Right cardiac atrium (tissue), 5 donors: ENCODE results near the gene PFKFB2. TPM values are rescaled to one million over a fixed set of nuclear protein-coding genes. Genes with fewer than 3 reads are reported as not detected.

Experiments
- polyA plus RNA-seq: library from polyadenylated mRNA; stranded (reverse); fragments of 200-250 nt; gene quantifications from one replicate; pipeline ENCODE4 v1.2.3, GENCODE V29; 2013
- total RNA-seq, 4 donors: library from RNA; stranded (reverse); fragmentation: NEBNext Ultra II Directional; extraction: Animal tissue kit (Norgen Biotek cat#: 25700); gene quantifications; one replicate each; pipeline ENCODE4 v1.2.1, GENCODE V29; 2021
- donor health status: healthy with polysubstance abuse.
- donor health status: DM: no; HTN: yes; CAD: no.
- donor health status: DM: no; HTN: no; CAD: no.
- donor health status: DM: no; HTN: yes; CAD: no; lungs with severe emphysema.
- donor health status: DM: yes; HTN: yes; CAD: no.

Gene PFKFB2
- total and polyA plus RNA-seq, 5 donors: 9.4 to 29.7 (median 21.2) TPM

Other genes starting within 250 kb of the PFKFB2 start
- gene IL20, start 187.7 kb upstream of the PFKFB2 start, total RNA-seq: not detected
- gene IL20, start 187.7 kb upstream of the PFKFB2 start, polyA plus RNA-seq: not detected
- gene IL24, start 155.8 kb upstream of the PFKFB2 start, total RNA-seq: not detected
- not detected for gene IL24, start 155.8 kb upstream of the PFKFB2 start, polyA plus RNA-seq
- 1 to 10 TPM; 1.7 to 2.7 (median 2.1) TPM for gene FCMR, start 131.3 kb upstream of the PFKFB2 start, total RNA-seq
- gene FCMR, start 131.3 kb upstream of the PFKFB2 start, polyA plus RNA-seq: 0.81 TPM
- gene PIGR, start 106.8 kb upstream of the PFKFB2 start, total RNA-seq: under 1 TPM in 3 of 4 donors, not detected in 1; 0.09 to 0.59 (median 0.17) TPM
- 0.23 TPM for gene PIGR, start 106.8 kb upstream of the PFKFB2 start, polyA plus RNA-seq
- gene FCAMR, start 82.8 kb upstream of the PFKFB2 start, total RNA-seq: not detected
- not detected for gene FCAMR, start 82.8 kb upstream of the PFKFB2 start, polyA plus RNA-seq
- gene C1orf116, start 20.5 kb upstream of the PFKFB2 start, total RNA-seq: under 1 TPM in 3 of 4 donors, not detected in 1; 0.06 to 0.14 (median 0.08) TPM
- gene C1orf116, start 20.5 kb upstream of the PFKFB2 start, polyA plus RNA-seq: 0.05 TPM
- gene YOD1, start 2.1 kb upstream of the PFKFB2 start, total RNA-seq: 1 to 10 TPM; 4.6 to 5.0 (median 4.8) TPM
- 1.6 TPM for gene YOD1, start 2.1 kb upstream of the PFKFB2 start, polyA plus RNA-seq
- gene C4BPB, start 35.6 kb downstream of the PFKFB2 start, total RNA-seq: under 1 TPM in 1 of 4 donors, not detected in 3; 0.43 TPM
- gene C4BPB, start 35.6 kb downstream of the PFKFB2 start, polyA plus RNA-seq: 0.05 TPM
- gene C4BPA, start 51.0 kb downstream of the PFKFB2 start, total RNA-seq: under 1 TPM in 1 of 4 donors, not detected in 3; 0.14 TPM
- not detected for gene C4BPA, start 51.0 kb downstream of the PFKFB2 start, polyA plus RNA-seq